Activated CD8-positive, alpha-beta memory T cell treated with anti-CD3 and anti-CD28 coated beads for 48 hours (primary cell): ENCODE data around the gene HNRNPUL1.
"Not testable (repeated sequence)": the region's sequence is repeated elsewhere in the genome, so short reads cannot be mapped to it uniquely, and the experiment has no call there.

Source experiments
- DNase-seq, 3 experiments: peaks; one replicate each; pipeline ENCODE4 v3.0.0-alpha.2; 2020; ENCODE audit warnings: low read depth in 2 of 3, low spot score in 2 of 3

HNRNPUL1 gene

GRCh38 chr19:41263850-41264580, at the start of gene HNRNPUL1:
Gene HNRNPUL1 (plus strand): TSS chr19:41264372. CDS start chr19:41264504, 132 bp downstream.
- peak; percentile 98 to 100 (median 99) for DNase-seq

GRCh38 chr19:41217741-41218140, 46.4 kb upstream of the HNRNPUL1 start:
- DNase-seq, result no peak

- no peak for DNase-seq
These were observed 45.9 kb upstream of the HNRNPUL1 start for GRCh38 chr19:41218249-41218614.

- no peak for DNase-seq
These were observed 45.3 kb upstream of the HNRNPUL1 start, which contains the start of gene AXL for GRCh38 chr19:41218615-41219507. Gene AXL (plus strand): TSS chr19:41219223. CDS start chr19:41219393, 170 bp downstream.

- DNase-seq, result no peak
These were observed 44.1 kb upstream of the HNRNPUL1 start for GRCh38 chr19:41219924-41220567.

- DNase-seq, result no peak
These were observed 43.4 kb upstream of the HNRNPUL1 start for GRCh38 chr19:41220811-41221210.

- no peak for DNase-seq
These were observed 42.5 kb upstream of the HNRNPUL1 start for GRCh38 chr19:41221514-41222205.

- DNase-seq, result no peak
These were observed 41.9 kb upstream of the HNRNPUL1 start for GRCh38 chr19:41222240-41222639.

GRCh38 chr19:41223431-41224234, 40.5 kb upstream of the HNRNPUL1 start:
- DNase-seq, result no peak

GRCh38 chr19:41224632-41225031, 39.5 kb upstream of the HNRNPUL1 start:
- DNase-seq, result no peak

- DNase-seq, result peak; percentile 2 to 29 (median 12)
These were observed 38.7 kb upstream of the HNRNPUL1 start for GRCh38 chr19:41225238-41226052.

GRCh38 chr19:41226053-41226873, 37.9 kb upstream of the HNRNPUL1 start:
- peak in 2 of 3 experiments; percentile 13 to 23 for DNase-seq

- DNase-seq, result no peak
These were observed 37.2 kb upstream of the HNRNPUL1 start for GRCh38 chr19:41226874-41227390.

GRCh38 chr19:41228486-41228885, 35.7 kb upstream of the HNRNPUL1 start:
- no peak for DNase-seq

GRCh38 chr19:41229338-41229737, 34.8 kb upstream of the HNRNPUL1 start:
- not testable (repeated sequence) for DNase-seq

- DNase-seq, result no peak
These were observed 33.9 kb upstream of the HNRNPUL1 start for GRCh38 chr19:41230067-41230857.

- DNase-seq, result no peak
These were observed 31.5 kb upstream of the HNRNPUL1 start for GRCh38 chr19:41232686-41233085.
